ENCODE data around the gene TBC1D9B.
"Not testable (repeated sequence)": the region's sequence is repeated elsewhere in the genome, so short reads cannot be mapped to it uniquely, and the experiment has no call there.

TBC1D9B gene

DNA sequence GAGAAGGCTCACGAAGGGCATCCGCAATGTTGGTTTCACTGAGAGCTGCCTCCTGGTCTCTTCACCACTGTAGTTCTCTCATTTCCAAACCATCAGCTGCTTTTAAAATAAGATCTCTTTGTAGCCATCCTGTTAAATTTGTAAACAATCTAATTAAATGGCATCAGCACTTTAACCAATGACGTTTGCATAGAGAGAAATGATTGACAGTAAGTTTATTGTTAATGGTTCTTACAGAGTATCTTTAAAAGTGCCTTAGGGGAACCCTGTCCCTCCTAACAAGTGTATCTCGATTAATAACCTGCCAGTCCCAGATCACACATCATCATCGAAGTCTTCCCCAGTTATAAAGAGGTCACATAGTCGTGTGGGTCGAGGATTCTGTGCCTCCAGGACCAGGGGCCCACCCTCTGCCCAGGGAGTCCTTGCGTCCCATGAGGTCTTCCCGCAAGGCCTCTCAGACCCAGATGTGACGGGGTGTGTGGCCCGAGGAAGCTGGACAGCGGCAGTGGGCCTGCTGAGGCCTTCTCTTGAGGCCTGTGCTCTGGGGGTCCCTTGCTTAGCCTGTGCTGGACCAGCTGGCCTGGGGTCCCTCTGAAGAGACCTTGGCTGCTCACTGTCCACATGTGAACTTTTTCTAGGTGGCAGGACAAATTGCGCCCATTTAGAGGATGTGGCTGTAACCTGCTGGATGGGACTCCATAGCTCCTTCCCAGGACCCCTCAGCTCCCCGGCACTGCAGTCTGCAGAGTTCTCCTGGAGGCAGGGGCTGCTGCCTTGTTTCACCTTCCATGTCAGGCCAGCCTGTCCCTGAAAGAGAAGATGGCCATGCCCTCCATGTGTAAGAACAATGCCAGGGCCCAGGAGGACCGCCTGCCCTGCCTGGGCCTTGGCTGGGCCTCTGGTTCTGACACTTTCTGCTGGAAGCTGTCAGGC is 70.4 kb downstream of the TBC1D9B start:
- no peak for DNase-seq (ENCODE audit: low read depth)

DNA sequence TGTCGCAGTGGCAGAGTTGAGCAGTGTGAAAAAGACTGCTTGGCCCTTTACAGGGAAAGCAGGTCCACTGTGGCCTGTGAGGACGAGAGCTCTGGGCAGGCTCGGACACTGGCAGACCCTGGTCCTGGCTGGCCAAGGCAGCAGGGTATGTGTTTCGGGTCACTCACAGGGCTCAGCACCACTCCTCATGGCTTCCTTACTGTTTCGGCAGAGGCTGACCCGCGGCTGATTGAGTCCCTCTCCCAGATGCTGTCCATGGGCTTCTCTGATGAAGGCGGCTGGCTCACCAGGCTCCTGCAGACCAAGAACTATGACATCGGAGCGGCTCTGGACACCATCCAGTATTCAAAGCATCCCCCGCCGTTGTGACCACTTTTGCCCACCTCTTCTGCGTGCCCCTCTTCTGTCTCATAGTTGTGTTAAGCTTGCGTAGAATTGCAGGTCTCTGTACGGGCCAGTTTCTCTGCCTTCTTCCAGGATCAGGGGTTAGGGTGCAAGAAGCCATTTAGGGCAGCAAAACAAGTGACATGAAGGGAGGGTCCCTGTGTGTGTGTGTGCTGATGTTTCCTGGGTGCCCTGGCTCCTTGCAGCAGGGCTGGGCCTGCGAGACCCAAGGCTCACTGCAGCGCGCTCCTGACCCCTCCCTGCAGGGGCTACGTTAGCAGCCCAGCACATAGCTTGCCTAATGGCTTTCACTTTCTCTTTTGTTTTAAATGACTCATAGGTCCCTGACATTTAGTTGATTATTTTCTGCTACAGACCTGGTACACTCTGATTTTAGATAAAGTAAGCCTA is 71.3 kb downstream of the TBC1D9B start:
- no peak for DNase-seq (ENCODE audit: low read depth)

DNA sequence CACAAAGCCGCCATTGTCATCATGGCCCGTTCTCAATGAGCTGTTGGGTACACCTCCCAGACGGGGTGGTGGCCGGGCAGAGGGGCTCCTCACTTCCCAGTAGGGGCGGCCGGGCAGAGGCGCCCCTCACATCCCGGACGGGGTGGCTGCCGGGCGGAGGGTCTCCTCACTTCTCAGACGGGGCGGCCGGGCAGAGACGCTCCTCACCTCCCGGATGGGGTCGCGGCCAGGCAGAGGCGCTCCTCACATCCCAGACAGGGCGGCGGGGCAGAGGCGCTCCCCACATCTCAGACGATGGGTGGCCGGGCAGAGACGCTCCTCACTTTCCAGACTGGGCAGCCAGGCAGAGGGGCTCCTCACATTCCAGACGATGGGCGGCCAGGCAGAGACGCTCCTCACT is 72.8 kb downstream of the TBC1D9B start:
- not testable (repeated sequence) for DNase-seq (ENCODE audit: low read depth)

DNA sequence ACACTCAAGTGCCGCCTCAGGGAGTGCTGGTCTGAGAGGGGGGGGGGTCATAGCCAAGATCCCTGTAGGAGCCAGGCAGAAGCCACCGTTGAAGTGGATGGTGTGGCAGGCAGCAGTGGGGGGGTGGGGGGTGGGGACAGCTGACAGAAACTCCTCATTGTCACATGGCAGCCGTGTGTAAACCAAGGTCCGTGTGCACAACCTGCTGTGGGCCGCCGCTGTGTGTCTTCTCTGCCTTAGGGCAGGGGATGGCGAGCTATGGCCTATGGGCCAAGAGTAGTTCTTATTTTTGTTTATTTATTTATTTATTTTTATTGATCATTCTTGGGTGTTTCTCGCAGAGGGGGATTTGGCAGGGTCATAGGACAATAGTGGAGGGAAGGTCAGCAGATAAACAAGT is 73.6 kb downstream of the TBC1D9B start:
- DNase-seq (ENCODE audit: low read depth) = no peak

DNA sequence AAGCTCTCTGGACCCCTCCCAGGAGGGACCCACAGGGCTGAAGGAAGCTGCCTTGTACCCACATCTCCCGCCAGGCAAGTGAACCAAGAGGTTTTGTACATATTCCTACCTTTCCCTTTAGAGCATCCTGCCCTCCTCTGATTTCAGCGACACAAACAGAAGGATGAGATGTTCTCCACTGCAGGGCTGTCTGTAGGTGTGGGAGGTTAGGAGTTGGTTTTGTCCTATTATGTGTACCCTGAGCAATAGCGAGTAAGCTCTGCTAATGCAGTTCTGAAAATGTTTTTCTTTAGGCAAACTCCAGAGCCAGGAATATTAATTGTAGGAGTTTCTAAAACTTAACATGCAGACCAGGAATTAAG is 74.0 kb downstream of the TBC1D9B start:
- no peak for DNase-seq (ENCODE audit: low read depth)

DNA sequence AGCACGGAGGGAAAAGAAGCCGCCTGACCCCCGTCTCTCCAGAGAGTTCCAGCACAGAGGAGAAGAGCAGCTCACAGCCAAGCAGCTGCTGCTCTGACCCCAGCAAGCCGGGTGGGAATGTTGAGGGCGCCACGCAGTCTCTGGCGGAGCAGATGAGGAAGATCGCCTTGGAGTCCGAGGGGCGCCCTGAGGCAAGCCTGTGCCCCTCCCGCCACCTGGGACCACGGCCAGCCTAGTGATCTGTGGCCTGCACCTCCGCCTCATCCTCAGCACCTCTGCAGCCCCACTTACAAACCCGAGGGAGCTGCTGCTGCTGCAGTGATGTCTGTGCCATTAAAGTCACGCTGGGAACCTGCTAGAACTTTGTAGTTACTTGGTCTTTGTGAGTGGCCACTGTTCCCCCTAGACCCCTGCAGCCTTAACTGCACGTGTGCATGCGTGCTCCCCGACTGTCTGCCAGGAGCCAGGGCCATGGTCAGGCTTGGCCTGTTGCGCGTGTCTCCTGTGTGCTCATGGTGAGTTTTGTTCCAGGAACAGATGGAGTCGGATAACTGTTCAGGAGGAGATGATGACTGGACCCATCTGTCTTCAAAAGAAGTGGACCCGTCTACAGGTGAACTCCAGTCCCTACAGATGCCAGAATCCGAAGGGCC is 74.5 kb downstream of the TBC1D9B start:
- no peak for DNase-seq (ENCODE audit: low read depth)

DNA sequence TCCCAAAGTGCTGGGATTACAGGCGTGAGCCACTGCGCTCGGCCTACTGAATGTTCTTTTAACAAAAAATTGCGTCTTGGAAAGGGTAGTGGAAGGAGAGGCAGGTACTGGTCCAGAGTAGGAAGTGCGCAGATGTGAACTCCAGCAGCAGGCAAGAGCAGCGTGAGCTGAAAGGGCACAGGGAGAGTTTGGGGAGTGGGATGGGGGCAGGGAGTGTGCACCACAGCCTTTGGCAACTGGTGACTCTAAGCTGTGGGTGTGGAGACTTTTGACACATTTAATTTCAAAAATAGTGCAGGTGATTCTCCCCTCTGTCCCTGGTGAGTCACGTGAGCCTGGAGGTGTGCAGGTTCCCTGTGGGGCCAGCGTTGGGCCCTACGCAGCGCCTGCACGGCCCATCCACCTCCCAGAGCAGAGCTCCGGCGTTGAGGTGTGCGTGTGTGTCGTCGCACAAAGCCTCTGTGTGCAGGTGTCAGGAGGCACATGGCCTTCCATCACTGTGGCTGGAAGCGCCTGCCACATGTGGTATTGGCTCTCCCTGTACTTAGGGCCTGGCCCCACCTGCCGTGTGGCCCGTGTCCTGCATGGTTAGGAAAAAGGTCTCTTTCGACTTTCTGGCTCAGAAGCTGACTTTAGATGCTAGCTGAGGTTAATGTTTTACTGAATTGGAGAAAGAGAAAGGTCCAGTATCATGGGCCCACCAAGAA is 75.5 kb downstream of the TBC1D9B start:
- no peak for DNase-seq (ENCODE audit: low read depth)

DNA sequence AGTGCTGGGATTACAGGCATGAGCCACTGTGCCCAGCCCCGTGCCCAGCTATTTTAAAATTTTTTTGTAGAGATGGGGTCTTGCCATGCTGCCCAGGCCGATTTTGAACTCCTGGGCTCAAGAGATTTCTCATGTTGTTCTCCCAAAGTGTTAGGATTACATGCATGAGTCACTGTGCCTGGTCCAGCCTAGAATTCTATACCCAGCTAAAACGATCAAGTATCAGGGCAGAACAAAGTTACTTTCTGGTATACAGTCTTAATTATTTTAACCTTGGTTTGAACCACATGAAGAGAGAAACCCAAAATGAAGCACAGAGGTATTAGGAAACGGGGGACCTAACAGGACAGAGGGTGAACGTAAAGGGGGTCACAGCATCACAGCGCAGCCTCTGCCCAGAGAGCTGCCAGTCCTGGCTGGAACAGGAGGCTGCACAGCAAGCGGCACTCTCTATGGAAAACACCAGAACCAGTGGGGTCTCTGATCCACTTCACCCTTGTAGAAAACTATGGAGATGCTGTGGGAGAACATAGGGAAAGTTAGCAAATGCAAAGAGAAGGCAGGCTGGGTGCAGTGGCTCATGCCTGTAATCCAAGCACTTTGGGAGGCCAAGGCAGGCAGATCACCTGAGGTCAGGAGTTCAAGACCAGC is 76.8 kb downstream of the TBC1D9B start:
- DNase-seq (ENCODE audit: low read depth) = no peak

DNA sequence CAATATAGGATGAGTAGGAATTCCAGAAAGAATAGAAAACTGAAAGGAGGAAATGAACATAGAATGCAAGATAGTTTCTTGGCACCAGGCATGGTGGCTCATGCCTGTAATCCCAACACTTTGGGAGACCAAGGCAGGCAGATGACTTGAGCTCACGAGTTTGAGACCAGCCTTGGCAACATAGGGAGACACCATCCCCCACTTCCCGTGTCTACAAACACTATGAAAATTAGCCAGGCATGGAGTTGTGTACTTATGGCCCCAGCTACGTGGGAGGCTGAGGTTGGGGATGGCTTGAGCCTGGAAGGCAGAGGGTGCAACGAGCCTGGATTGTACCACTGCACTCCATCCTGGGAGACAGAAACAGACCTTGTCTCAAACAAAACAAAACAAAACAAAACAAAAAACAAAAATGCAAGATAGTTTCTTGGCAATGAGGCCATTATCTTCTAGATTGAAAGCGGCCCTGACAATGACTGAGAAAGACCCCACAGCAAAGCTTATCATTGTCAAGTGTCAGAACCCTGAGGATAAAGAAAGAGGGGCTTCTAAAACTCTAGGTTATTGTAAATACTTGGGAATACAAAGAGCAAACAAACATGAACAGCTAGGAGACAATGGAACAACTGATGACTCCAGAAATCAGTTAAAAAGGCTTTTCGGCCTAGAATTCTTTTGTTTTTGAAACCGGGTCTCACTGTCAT is 77.8 kb downstream of the TBC1D9B start:
- no peak for DNase-seq (ENCODE audit: low read depth)

DNA sequence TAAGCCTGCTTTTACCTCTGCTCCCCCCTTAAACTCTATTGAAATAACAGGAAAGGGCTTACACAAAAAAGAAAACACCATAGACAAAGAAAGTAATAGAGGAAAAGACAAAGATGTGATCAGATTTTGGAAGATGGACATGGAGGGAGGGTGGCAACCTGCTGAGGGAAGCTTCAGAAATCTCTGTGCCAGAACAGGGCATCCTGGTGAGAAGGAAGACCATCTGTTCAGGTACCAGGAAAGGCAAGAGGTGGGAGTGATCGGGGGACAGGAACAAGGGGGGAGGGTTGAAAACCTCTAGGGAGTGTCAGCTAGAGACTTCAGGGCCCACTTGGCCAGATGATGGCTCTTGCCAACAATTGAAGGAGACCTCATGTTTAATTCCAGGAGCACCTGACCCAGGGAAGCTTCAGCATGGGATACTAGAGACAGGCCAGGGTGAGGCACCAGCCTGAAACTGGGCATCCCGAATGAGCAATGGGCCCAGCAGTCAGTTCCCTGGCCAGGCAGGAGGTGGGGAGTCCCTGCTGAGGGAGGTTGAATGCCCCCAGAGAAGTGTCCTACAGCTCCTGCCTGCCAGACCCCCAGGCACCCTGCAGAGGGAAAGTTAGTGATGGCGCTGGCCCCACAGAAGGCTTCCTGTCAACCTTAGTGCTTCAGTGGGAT is 78.8 kb downstream of the TBC1D9B start:
- DNase-seq (ENCODE audit: low read depth) = no peak

DNA sequence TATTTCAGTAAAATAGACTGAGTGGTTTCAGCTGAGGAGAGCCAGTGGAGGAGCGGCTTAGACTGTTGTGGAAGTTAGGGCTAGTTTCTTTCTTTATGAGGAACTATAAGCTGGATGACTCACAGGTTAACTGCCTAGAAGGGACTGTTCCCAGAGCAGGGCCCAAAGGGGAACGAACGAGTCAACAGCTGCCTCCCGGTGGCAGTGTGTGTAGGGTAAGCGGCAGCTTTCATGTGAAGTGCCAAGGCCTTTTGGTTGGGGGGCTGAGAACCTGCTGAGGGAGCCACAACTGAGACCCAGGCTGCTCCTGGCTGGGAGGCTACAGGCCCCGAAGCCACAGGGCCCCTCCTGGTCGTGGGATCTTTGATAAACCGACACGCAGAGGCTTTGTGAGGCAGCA is 80.0 kb downstream of the TBC1D9B start:
- DNase-seq (ENCODE audit: low read depth) = no peak

DNA sequence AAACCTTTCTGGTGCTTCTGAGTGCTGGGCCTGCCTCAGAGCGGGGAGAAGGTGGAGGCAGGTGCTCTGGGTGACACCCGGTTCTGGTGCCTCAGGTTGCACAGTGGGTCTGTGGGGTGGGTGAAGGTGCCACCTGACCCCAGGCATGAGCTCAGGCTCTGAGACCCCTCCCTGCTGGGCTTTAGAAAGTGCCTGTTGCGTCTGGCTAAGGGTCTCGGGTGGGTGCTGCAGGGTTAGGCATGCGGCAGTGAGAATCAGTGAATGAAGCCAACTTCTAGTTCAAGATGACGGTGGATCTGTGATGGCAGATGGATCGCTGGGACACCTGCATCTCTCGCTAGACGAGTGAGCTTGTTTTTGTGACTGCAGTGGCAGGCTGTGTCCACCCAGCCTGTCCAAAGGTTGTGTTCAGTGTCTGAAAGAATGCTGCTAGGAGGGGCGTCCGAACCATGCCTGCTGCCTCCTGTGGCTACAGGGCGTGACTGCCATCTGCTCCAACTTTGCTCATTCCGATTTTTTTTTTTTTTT is 82.0 kb downstream of the TBC1D9B start:
- no peak for DNase-seq (ENCODE audit: low read depth)

DNA sequence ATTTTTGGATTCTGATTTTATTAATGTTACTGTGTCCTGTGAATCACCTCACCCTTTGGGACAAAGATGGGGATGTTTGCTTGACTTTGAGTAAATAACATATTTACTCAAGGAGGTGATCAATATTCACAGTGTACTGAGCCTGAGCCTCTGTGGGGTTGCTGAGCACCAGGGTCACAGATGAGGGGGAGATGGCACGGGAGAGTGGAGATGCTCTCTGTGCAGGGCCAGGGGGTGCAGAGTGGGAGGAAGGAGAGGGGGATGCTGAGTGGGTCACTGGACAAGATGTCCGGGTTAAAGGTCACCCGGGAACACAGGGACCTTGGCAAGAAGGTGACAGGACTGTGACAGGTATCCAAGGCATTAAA is 83.0 kb downstream of the TBC1D9B start:
- DNase-seq (ENCODE audit: low read depth) = no peak

DNA sequence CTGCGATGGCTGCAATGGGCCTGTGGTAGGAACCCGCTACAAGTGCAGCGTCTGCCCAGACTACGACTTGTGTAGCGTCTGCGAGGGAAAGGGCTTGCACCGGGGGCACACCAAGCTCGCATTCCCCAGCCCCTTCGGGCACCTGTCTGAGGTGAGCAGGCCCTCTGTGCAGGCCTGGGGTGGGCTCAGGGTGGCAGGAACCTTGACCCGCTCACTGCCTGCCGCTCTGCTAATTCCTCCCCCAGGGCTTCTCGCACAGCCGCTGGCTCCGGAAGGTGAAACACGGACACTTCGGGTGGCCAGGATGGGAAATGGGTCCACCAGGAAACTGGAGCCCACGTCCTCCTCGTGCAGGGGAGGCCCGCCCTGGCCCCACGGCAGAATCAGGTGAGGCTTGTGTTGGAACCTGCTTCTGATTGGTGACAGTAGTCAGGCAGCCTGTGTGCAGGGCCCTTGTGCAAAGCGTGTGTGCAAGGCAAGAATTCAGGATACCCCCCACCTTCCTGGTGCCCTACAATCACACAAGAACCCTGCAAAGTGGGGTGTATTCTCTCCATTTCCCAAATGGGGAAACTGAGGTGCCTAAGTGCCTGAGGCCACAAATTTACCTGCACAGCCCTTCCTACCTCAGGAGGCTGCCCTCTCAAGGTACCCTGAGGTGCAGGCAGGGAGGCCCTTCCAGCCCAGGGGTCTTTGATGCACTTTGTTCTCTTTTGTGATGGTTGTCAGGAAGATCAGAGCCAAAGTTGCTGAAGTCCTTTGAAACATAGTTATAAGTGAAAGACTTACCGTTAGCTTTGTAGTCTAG is 83.6 kb downstream of the TBC1D9B start:
- no peak for DNase-seq (ENCODE audit: low read depth)

DNA sequence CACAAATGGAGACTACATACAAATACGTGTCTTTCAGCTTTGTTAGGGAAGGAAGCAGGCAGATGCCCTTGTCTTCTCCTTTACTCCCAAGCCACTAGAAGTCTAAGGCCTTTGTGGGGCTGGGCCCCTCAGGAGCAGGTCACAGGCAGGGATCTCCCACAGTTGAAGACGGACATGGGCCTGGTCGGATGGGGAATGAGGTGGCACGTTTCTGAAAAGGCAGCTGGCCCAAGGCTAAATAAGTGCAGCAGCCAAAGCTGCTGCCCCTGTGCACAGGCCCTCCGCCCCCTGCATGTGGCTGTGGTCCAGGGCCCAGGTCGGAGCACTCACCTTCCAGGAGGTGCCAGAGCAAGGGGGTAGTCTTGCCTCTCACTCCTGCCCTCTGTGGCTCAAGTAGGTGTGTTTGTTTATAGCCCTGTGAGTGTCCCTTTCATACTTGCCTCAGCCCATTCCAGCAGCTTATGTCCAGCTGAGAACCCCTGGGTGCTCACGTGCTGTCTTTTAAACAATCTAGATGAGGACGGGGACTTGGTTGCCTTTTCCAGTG is 85.2 kb downstream of the TBC1D9B start:
- no peak for DNase-seq (ENCODE audit: low read depth)

DNA sequence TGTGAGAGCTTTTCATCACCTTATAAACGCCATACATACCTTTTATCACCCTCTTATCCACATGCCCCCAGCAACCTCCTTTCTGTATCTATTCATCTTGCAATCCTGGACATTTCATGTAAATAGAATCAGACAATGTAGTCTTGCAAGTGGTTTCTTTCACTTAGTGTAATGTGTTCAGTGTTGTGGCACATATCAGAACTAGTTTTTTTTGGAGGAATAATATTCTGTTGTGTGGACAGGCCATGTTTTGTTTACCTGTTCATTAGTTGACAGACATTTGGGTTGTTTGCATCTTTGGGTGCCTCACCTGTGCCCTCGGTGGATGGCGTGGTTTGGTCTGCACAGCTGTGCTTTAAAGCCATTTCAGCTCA is 85.7 kb downstream of the TBC1D9B start:
- DNase-seq (ENCODE audit: low read depth) = no peak

DNA sequence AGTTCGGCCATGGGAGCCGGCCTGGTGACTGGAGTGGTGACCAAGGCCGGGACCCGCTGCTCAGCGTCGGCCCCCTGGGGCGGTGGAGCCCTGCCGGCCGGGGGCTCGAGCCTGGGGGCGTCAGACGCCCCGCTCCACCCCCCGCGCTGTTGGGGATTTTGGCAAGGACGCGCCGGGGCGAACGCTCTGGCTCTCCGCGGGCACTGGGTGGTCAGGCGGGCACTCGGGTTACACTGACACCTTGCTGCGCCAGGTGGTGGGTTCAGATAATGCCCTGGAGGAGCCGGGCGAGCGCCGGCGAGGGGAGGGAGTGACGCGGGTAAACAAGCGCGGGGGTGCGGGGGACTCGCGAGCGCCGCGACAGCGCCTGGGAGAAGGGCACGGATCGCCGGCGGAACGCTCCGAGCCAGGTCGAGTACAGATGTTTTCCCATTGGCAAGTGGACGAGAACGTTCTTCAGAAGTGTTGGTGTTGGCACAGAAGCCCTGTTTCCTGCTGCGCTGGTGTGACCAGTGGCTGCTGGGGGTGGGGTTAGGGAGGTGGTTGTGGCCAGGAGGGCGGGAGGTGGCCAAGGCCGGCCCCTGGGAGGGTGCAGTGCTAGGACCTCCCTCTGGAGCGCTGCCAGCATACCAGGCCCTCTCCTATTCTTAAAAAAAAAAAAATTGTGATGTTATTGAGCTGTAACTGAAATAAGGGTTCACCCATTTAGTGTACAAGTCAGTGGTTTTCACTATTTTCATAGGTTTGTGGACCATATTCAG is 86.2 kb downstream of the TBC1D9B start:
- peak; percentile 73 for DNase-seq (ENCODE audit: low read depth)

Data from HS-5 (cell line).